Esophagus muscularis mucosa (tissue), 4 donors: ENCODE measurements around the gene ZNF223. TPM values are rescaled to one million over a fixed set of nuclear protein-coding genes. Genes with fewer than 3 reads are reported as not detected.
A peak's percentile ranks its signal among the peaks of the same experiment; 100 is the strongest.

ENCODE experiments used
- DNase-seq: peaks from one replicate; pipeline ENCODE4 v3.0.0-alpha.2; 2017; ENCODE audit errors: extremely low spot score
- H3K27ac ChIP-seq, 4 donors: fragments of 200-600 bp; sonication (generic); replicated peaks in 1 of 4; 1 replicate in 3 of 4; 2 replicates in 1 of 4; pipeline ENCODE4 v1.5.1; 2016 to 2019; ENCODE audit warnings: mild to moderate bottlenecking in 1 of 4
- H3K27me3 ChIP-seq, 4 donors: fragments of 200-600 bp; sonication (generic); one replicate each; pipeline versions ENCODE4 v1.5.1 to v1.6.0; 2016 to 2019
- H3K36me3 ChIP-seq, 4 donors: fragments of 200-600 bp; sonication (generic); one replicate each; pipeline ENCODE4 v1.5.1; 2016 to 2019
- H3K4me1 ChIP-seq, 4 donors: fragments of 200-600 bp; sonication (generic); one replicate each; pipeline ENCODE4 v1.5.1; 2016 to 2019
- H3K4me3 ChIP-seq, 4 donors: fragments of 200-600 bp; sonication (generic); 1 replicate in 2 of 4; 2 replicates in 2 of 4; pipeline ENCODE4 v1.5.1; 2016 to 2019; ENCODE audit warnings: mild to moderate bottlenecking in 4 of 4, moderate library complexity in 1 of 4
- H3K9me3 ChIP-seq, 4 donors: fragments of 200-600 bp; sonication (generic); 1 replicate in 3 of 4; 2 replicates in 1 of 4; pipeline ENCODE4 v1.5.1; 2016 to 2019
- CTCF ChIP-seq, 3 experiments: fragments of 200-600 bp in 2 of 3; fragments of 450-650 bp in 1 of 3; sonication (generic) in 2 of 3; IDR thresholded peaks; one replicate each; pipeline ENCODE4 v1.5.1; 2017 to 2019; ENCODE audit warnings: antibody characterized with exemption in 3 of 3, mild to moderate bottlenecking in 2 of 3, moderate library complexity in 1 of 3
- EP300 ChIP-seq: sonication (generic); formaldehyde crosslinking; IDR thresholded peaks from one replicate; pipeline ENCODE4 v1.6.1; 2017; ENCODE audit warnings: antibody characterized with exemption
- POLR2A ChIP-seq: fragments of 450-650 bp; IDR thresholded peaks from one replicate; pipeline ENCODE4 v1.6.1; 2017; ENCODE audit warnings: antibody characterized with exemption, moderate library complexity, mild to moderate bottlenecking, low read depth
- POLR2AphosphoS5 ChIP-seq, 2 donors: sonication (generic); formaldehyde crosslinking; IDR thresholded peaks; one replicate each; pipeline ENCODE4 v1.6.1; 2017; ENCODE audit warnings: antibody characterized with exemption in 2 of 2
- WGBS: methylation state at CpG from one replicate; pipeline ENCODE4 v1.1.5; 2018; 5-methylcytosine and 5-hydroxymethylcytosine counted together
- intact Hi-C: fragments of 100-400 bp; cut with DNase I; formaldehyde crosslinking; loops from one replicate; pipeline ENCODE4 v1.15.1; 2023
- total RNA-seq, 4 donors: library from RNA; depleted of rRNA; stranded (reverse); fragments of >200 nt; gene quantifications; one replicate each; pipeline versions ENCODE4 v1.1.0 to v1.2.1, GENCODE V29; 2016

ZNF223 gene
- total RNA-seq, 4 donors from 2014 or later: 0.83 to 2.6 (median 2.5) TPM

- Histone ChIP-seq H3K36me3 (peaks cover 37 to 57% (median 49%) of the 10 kb centered on the region in 4 donors), H3K9me3 (peaks cover 0 to 91% (median 57%) of the 10 kb centered on the region in 4 donors), H3K4me1 (peaks cover 8 to 11% (median 10%) of the 10 kb centered on the region in 4 donors), H3K4me3 (no peak overlapping the region), H3K27ac (no peak overlapping the region), H3K27me3 (no peaks in the 10 kb centered on the region)
- no peak for DNase-seq
- no peak for TF ChIP-seq POLR2AphosphoS5 (IDR thresholded peaks at IDR 0.05)
- no peak for TF ChIP-seq CTCF (IDR thresholded peaks at IDR 0.05)
- no peak for TF ChIP-seq POLR2A
- TF ChIP-seq EP300: no peak
- intact Hi-C loops: no loop called here
- 100% methylated on average over 3 of the region's 3 CpGs for WGBS
Measured at GRCh38 chr19:44107751-44108150, 55.9 kb downstream of the ZNF223 start.

GRCh38 chr19:44109458-44109857 lies 57.6 kb downstream of the ZNF223 start:
- H3K27me3 ChIP-seq: no peaks in the 10 kb centered on the region
- H3K4me3 ChIP-seq: no peak overlapping the region
- peaks cover 25 to 40% (median 33%) of the 10 kb centered on the region in 4 donors for H3K36me3 ChIP-seq
- H3K9me3 ChIP-seq: peaks cover 0 to 74% (median 52%) of the 10 kb centered on the region in 4 donors
- TF ChIP-seq POLR2A: no peak
- no peak for TF ChIP-seq POLR2AphosphoS5 (IDR thresholded peaks at IDR 0.05)
- no peak for TF ChIP-seq EP300
- TF ChIP-seq CTCF (IDR thresholded peaks at IDR 0.05): no peak
- no peak for DNase-seq
- no peak overlapping the region for H3K27ac ChIP-seq
- peaks cover 12 to 20% (median 17%) of the 10 kb centered on the region in 4 donors for H3K4me1 ChIP-seq
- intact Hi-C loops: no loop called here

- 13% methylated on average over 16 of the region's 17 CpGs for WGBS
- intact Hi-C loops: loop anchor here (2.0 to 5.0 kb wide), 5 partner anchors 17 to 110 kb away; partner anchors contain the start of genes ZNF223, ZNF224, ZNF230 and ZNF284
- Histone ChIP-seq H3K9me3 (peaks cover 0 to 49% (median 33%) of the 10 kb centered on the region in 4 donors), H3K4me3 (peak overlapping the region; percentile 66 to 84 (median 68)), H3K36me3 (peaks cover 11 to 23% (median 22%) of the 10 kb centered on the region in 4 donors), H3K27me3 (no peaks in the 10 kb centered on the region), H3K27ac (no peak overlapping the region), H3K4me1 (peaks cover 14 to 23% (median 20%) of the 10 kb centered on the region in 4 donors)
- no peak for TF ChIP-seq EP300
- no peak for DNase-seq
Measured at GRCh38 chr19:44111910-44112463, 60.2 kb downstream of the ZNF223 start.

GRCh38 chr19:44112802-44113137 lies 60.9 kb downstream of the ZNF223 start:
- peak overlapping the region; percentile 66 to 84 (median 68) for H3K4me3 ChIP-seq
- peaks cover 14 to 23% (median 20%) of the 10 kb centered on the region in 4 donors for H3K4me1 ChIP-seq
- no peaks in the 10 kb centered on the region for H3K27me3 ChIP-seq
- intact Hi-C loops: loop anchor here (2.0 to 5.0 kb wide), 5 partner anchors 18 to 110 kb away; partner anchors contain the start of genes ZNF223, ZNF224, ZNF230 and ZNF284
- TF ChIP-seq CTCF (IDR thresholded peaks at IDR 0.05) (no peak), EP300 (no peak), POLR2AphosphoS5 (IDR thresholded peaks at IDR 0.05) (no peak), POLR2A (no peak)
- H3K9me3 ChIP-seq: peaks cover 0 to 41% (median 25%) of the 10 kb centered on the region in 4 donors
- no peak for DNase-seq
- 1% methylated on average over 11 of the region's 11 CpGs for WGBS
- H3K36me3 ChIP-seq: peaks cover 3 to 22% (median 21%) of the 10 kb centered on the region in 4 donors
- peak overlapping the region; percentile 50 to 88 (median 74) for H3K27ac ChIP-seq

- TF ChIP-seq CTCF (IDR thresholded peaks at IDR 0.05) (peak in 2 of 3 experiments; percentile 21 to 26), POLR2AphosphoS5 (IDR thresholded peaks at IDR 0.05) (peak; percentile 75 to 93), EP300 (no peak)
- H3K27ac ChIP-seq: peak within 1 kb of the TSS; percentile 65 to 88 (median 78)
- peaks cover 0 to 36% (median 20%) of the 10 kb centered on the region in 4 donors for H3K9me3 ChIP-seq
- intact Hi-C loops: loop anchor here (2.0 to 5.0 kb wide), 5 partner anchors 18 to 111 kb away; partner anchors contain the start of genes ZNF223, ZNF224, ZNF230 and ZNF284
- peaks cover 14 to 23% (median 20%) of the 10 kb centered on the region in 4 donors for H3K4me1 ChIP-seq
- H3K36me3 ChIP-seq: peaks cover 5 to 22% (median 21%) of the 10 kb centered on the region in 4 donors
- 0% methylated on average over 32 of the region's 44 CpGs for WGBS
- no peaks in the 10 kb centered on the region for H3K27me3 ChIP-seq
- DNase-seq: peak; percentile 98
- H3K4me3 ChIP-seq: peak within 1 kb of the TSS; percentile 66 to 84 (median 68)
Measured at GRCh38 chr19:44113138-44113783, 61.4 kb downstream of the ZNF223 start, which contains the start of gene ZNF225. Gene ZNF225, plus strand, starts transcription at chr19:44113399. Its CDS starts 2,429 bp downstream, at chr19:44115828.
